Lower leg skin (tissue), 3 donors: Measurements from ENCODE around the gene ELOVL4.

Experiments
- POLR2A ChIP-seq, 2 donors: fragments of 450-650 bp; IDR thresholded peaks; one replicate each; pipeline ENCODE4 v1.6.1; 2016 to 2017; ENCODE audit warnings: antibody characterized with exemption in 2 of 2, mild to moderate bottlenecking in 1 of 2, moderate library complexity in 1 of 2
- TF ChIP-seq, protein P1 (sequence below), 3 donors: fragments of 450-650 bp; IDR thresholded peaks; one replicate each; pipeline ENCODE4 v1.5.1; 2016; ENCODE audit warnings: antibody characterized with exemption in 3 of 3, mild to moderate bottlenecking in 3 of 3, moderate library complexity in 2 of 3

DNA sequence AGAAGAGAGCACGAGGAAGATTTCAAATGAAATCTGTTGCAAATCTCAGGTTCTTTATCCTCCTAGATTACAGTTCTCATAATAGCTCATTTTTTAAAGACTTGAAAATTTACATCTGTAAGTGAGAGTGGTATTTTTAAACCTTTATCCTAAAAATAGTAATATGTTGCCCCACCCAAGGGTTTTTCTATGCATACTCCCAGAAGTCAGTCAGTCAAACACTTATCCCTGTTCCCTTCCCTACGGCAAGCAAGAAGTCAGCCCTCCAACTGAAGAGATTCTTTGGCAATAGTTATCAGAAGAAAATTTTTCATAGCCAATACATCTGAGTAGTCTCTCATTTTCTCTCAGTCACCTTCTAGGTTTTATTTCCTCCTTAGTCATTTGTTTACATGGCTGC is 24.1 kb downstream of the ELOVL4 start:
- TF ChIP-seq, protein P1, sequence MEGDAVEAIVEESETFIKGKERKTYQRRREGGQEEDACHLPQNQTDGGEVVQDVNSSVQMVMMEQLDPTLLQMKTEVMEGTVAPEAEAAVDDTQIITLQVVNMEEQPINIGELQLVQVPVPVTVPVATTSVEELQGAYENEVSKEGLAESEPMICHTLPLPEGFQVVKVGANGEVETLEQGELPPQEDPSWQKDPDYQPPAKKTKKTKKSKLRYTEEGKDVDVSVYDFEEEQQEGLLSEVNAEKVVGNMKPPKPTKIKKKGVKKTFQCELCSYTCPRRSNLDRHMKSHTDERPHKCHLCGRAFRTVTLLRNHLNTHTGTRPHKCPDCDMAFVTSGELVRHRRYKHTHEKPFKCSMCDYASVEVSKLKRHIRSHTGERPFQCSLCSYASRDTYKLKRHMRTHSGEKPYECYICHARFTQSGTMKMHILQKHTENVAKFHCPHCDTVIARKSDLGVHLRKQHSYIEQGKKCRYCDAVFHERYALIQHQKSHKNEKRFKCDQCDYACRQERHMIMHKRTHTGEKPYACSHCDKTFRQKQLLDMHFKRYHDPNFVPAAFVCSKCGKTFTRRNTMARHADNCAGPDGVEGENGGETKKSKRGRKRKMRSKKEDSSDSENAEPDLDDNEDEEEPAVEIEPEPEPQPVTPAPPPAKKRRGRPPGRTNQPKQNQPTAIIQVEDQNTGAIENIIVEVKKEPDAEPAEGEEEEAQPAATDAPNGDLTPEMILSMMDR (IDR thresholded peaks at IDR 0.05) = no peak
- TF ChIP-seq POLR2A (IDR thresholded peaks at IDR 0.05) = no peak
